Neural cell (in vitro differentiated cells): Measurements from ENCODE around the gene CSF2RB. TPM values are rescaled to one million over a fixed set of nuclear protein-coding genes. Genes with fewer than 3 reads are reported as not detected.

Source experiments
- H2AFZ ChIP-seq: fragments of 200-600, 300-800 bp; sonication (generic), shearing (Covaris generic); 2 replicates; pipeline ENCODE4 v1.6.0; 2014; ENCODE audit warnings: low read depth, mild to moderate bottlenecking, antibody characterized with exemption, low read length, moderate library complexity
- H3F3A ChIP-seq: fragments of 200-600 bp; shearing (Covaris generic); 2 replicates; pipeline ENCODE4 v1.6.1; 2016; ENCODE audit warnings: mild to moderate bottlenecking, moderate library complexity, mixed read lengths, antibody characterized with exemption, low read length; ENCODE audit not compliant: insufficient read depth, poor library complexity, severe bottlenecking
- H3K27ac ChIP-seq: fragments of 200-600, 300-800 bp; sonication (generic), shearing (Covaris generic); 2 replicates; pipeline ENCODE4 v1.5.1; 2014; ENCODE audit warnings: mild to moderate bottlenecking, low read length, moderate library complexity
- H3K27me3 ChIP-seq: fragments of 300-800, 200-600 bp; sonication (generic), shearing (Covaris generic); 2 replicates; pipeline ENCODE4 v1.6.0; 2014; ENCODE audit warnings: mild to moderate bottlenecking, low read depth, low read length, moderate library complexity; ENCODE audit not compliant: insufficient read depth
- H3K36me3 ChIP-seq: fragments of 300-800, 200-600 bp; sonication (generic), shearing (Covaris generic); 2 replicates; pipeline ENCODE4 v1.5.1; 2014; ENCODE audit warnings: mild to moderate bottlenecking, antibody characterized with exemption, low read length, moderate library complexity; ENCODE audit not compliant: insufficient read depth
- H3K4me2 ChIP-seq: fragments of 300-800, 200-600 bp; sonication (generic), shearing (Covaris generic); 2 replicates; pipeline ENCODE4 v1.6.0; 2014; ENCODE audit warnings: mild to moderate bottlenecking, low read length
- H3K4me3 ChIP-seq: fragments of 300-800, 200-600 bp; sonication (generic), shearing (Covaris generic); 2 replicates; pipeline ENCODE4 v1.5.1; 2014; ENCODE audit warnings: mild to moderate bottlenecking, low read length, moderate library complexity
- H3K79me2 ChIP-seq: fragments of 200-600 bp; shearing (Covaris generic); replicated peaks from 2 replicates; pipeline ENCODE4 v1.6.0; 2014; ENCODE audit warnings: mild to moderate bottlenecking, low read length, moderate library complexity; ENCODE audit not compliant: insufficient read depth
- H3K9ac ChIP-seq: fragments of 300-800, 200-600 bp; sonication (generic), shearing (Covaris generic); 2 replicates; pipeline ENCODE4 v1.6.1; 2016; ENCODE audit warnings: mild to moderate bottlenecking, low read length, mixed read lengths
- H3K9me2 ChIP-seq: fragments of 200-600 bp; shearing (Covaris generic); 2 replicates; pipeline ENCODE4 v1.6.1; 2016; ENCODE audit warnings: mild to moderate bottlenecking, low read length, mixed read lengths; ENCODE audit not compliant: insufficient read depth
- H3K9me3 ChIP-seq: fragments of 200-600, 300-800 bp; sonication (generic), shearing (Covaris generic); 2 replicates; pipeline ENCODE4 v1.6.1; 2016; ENCODE audit warnings: mild to moderate bottlenecking, mixed run types, low read length, moderate library complexity, mixed read lengths
- H4K20me1 ChIP-seq: fragments of 200-600 bp; shearing (Covaris generic); 2 replicates; pipeline ENCODE4 v1.6.1; 2016; ENCODE audit warnings: mild to moderate bottlenecking, mixed run types; ENCODE audit not compliant: insufficient read depth
- CTCF ChIP-seq: fragments of 450-650 bp; IDR thresholded peaks from 2 replicates; pipeline ENCODE4 v1.5.1; 2014; ENCODE audit warnings: antibody characterized with exemption, mild to moderate bottlenecking, moderate library complexity; ENCODE audit not compliant: poor library complexity, severe bottlenecking
- EP300 ChIP-seq: fragments of 450-650 bp; conservative IDR thresholded peaks from 2 replicates; pipeline ENCODE4 v1.6.1; 2014; ENCODE audit warnings: antibody characterized with exemption, mild to moderate bottlenecking, moderate library complexity; ENCODE audit not compliant: poor library complexity, severe bottlenecking
- EZH2 ChIP-seq: fragments of 200-600, 300-800 bp; shearing (Covaris generic), sonication (generic); IDR thresholded peaks from 2 replicates; pipeline ENCODE4 v1.6.1; 2014; ENCODE audit warnings: antibody characterized with exemption, low read length, borderline replicate concordance, mild to moderate bottlenecking; ENCODE audit not compliant: insufficient read depth, poor library complexity, severe bottlenecking
- MXI1 ChIP-seq: fragments of 450-650 bp; conservative IDR thresholded peaks from 2 replicates; pipeline ENCODE4 v1.6.1; 2014; ENCODE audit warnings: antibody characterized with exemption, mild to moderate bottlenecking; ENCODE audit not compliant: poor library complexity, severe bottlenecking
- POLR2AphosphoS5 ChIP-seq: IDR thresholded peaks from 2 replicates; pipeline ENCODE4 v1.6.1; 2012
- RAD21 ChIP-seq: fragments of 450-650 bp; conservative IDR thresholded peaks from 2 replicates; pipeline ENCODE4 v1.6.1; 2014; ENCODE audit warnings: antibody characterized with exemption, mild to moderate bottlenecking, moderate library complexity
- REST ChIP-seq: IDR thresholded peaks from 2 replicates; pipeline ENCODE4 v1.6.1; 2012; ENCODE audit warnings: borderline replicate concordance
- SMC3 ChIP-seq: fragments of 450-650 bp; conservative IDR thresholded peaks from 2 replicates; pipeline ENCODE4 v1.6.1; 2014; ENCODE audit warnings: antibody characterized with exemption, mild to moderate bottlenecking, moderate library complexity; ENCODE audit not compliant: poor library complexity
- TAF1 ChIP-seq: IDR thresholded peaks from 2 replicates; pipeline ENCODE4 v1.6.1; 2012; ENCODE audit warnings: low read depth
- polyA plus RNA-seq: library from polyadenylated mRNA; depleted of rRNA; stranded (reverse); fragments of >200 nt; gene quantifications from 2 replicates; pipeline ENCODE4 v1.2.3, GENCODE V29; 2014

The CSF2RB gene
- polyA plus RNA-seq, 1 donor from 2014 or later: not detected

DNA sequence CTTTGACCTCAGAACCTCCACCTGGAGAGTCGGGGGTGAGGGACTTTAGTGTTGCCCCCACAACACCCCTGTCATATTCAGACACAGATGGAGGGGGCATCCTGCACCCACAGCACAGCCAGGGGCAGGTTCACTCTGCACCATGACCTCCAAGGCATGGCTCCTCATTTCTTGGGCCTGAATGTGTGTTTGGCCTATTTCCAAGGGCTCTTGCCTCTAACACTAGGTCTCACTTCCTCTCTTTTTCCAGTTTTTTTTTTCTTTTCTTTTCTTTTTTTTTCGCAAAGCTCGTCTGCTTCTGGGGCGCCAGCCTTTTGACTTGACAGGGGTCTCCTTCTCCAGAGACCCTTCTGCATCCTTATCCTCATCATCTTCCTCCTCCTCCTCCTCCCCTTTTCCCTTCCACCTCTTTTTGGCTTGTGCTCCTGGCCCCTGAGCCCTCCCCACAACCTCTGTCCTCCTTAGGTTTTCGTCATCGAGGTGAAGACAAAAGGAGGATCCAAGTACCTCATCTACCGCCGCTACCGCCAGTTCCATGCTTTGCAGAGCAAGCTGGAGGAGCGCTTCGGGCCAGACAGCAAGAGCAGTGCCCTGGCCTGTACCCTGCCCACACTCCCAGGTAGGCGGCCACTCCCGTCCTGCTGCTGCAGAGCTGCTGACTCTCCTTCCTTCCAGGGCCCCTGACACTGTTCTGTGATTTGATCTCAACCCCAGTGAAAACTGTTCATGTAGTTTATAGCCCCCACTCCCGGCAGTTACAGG lies 48.8 kb upstream of the CSF2RB start:
- Histone ChIP-seq H3K9me2 (no peaks in the 10 kb centered on the region), H3K27me3 (no peaks in the 10 kb centered on the region), H4K20me1 (no peaks in the 10 kb centered on the region), H3K36me3 (no peaks in the 10 kb centered on the region), H3K79me2 (no peaks in the 10 kb centered on the region), H3K27ac (no peak overlapping the region), H3K4me3 (no peak overlapping the region), H2AFZ (no peak overlapping the region), H3K9ac (no peak overlapping the region), H3K9me3 (no peaks in the 10 kb centered on the region), H3K4me2 (no peak overlapping the region), H3F3A (no peaks in the 10 kb centered on the region)
- TF ChIP-seq SMC3 (no peak), REST (no peak), EZH2 (no peak), RAD21 (no peak), MXI1 (no peak), POLR2AphosphoS5 (no peak), EP300 (no peak), CTCF (no peak), TAF1 (no peak)

GRCh38 chr22:36865346-36865745 lies 48.1 kb upstream of the CSF2RB start:
- H3K4me2 ChIP-seq: no peak overlapping the region
- H2AFZ ChIP-seq: no peak overlapping the region
- TF ChIP-seq EP300 (no peak), MXI1 (no peak), POLR2AphosphoS5 (no peak), SMC3 (no peak), REST (no peak), TAF1 (no peak), EZH2 (no peak), RAD21 (no peak), CTCF (no peak)
- H3K9me2 ChIP-seq: no peaks in the 10 kb centered on the region
- no peak overlapping the region for H3K9ac ChIP-seq
- no peaks in the 10 kb centered on the region for H3F3A ChIP-seq
- no peaks in the 10 kb centered on the region for H3K79me2 ChIP-seq
- no peaks in the 10 kb centered on the region for H3K9me3 ChIP-seq
- H3K36me3 ChIP-seq: no peaks in the 10 kb centered on the region
- no peak overlapping the region for H3K4me3 ChIP-seq
- no peaks in the 10 kb centered on the region for H4K20me1 ChIP-seq
- no peak overlapping the region for H3K27ac ChIP-seq
- no peaks in the 10 kb centered on the region for H3K27me3 ChIP-seq
